CD4-positive, alpha-beta T cell treated with Interleukin-21 for 1 hour (primary cell): Measurements from ENCODE around the gene FTO.

Experiments
- DNase-seq: peaks from one replicate; pipeline ENCODE4 v3.0.0-alpha.2; 2020

The FTO gene

GRCh38 chr16:53980675-53981074 is 276.7 kb downstream of the FTO start:
- no peak for DNase-seq

- no peak for DNase-seq
Measured at GRCh38 chr16:53982631-53983042, 278.7 kb downstream of the FTO start.

- no peak for DNase-seq
Measured at GRCh38 chr16:53984936-53985335, 281.0 kb downstream of the FTO start.

- no peak for DNase-seq
Measured at GRCh38 chr16:53985861-53986260, 281.9 kb downstream of the FTO start.

GRCh38 chr16:53986793-53987192 is 282.8 kb downstream of the FTO start:
- no peak for DNase-seq

- DNase-seq = no peak
Measured at GRCh38 chr16:53988136-53988535, 284.2 kb downstream of the FTO start.

GRCh38 chr16:53989597-53989996 is 285.6 kb downstream of the FTO start:
- DNase-seq = no peak

- no peak for DNase-seq
Measured at GRCh38 chr16:53991754-53992378, 287.9 kb downstream of the FTO start.

GRCh38 chr16:53995378-53995777 is 291.4 kb downstream of the FTO start:
- DNase-seq = no peak

GRCh38 chr16:53996961-53997360 is 293.0 kb downstream of the FTO start:
- DNase-seq = no peak

- no peak for DNase-seq
Measured at GRCh38 chr16:53998024-53998810, 294.3 kb downstream of the FTO start.

- no peak for DNase-seq
Measured at GRCh38 chr16:53998966-53999522, 295.1 kb downstream of the FTO start.

GRCh38 chr16:53999841-54000240 is 295.9 kb downstream of the FTO start:
- no peak for DNase-seq

GRCh38 chr16:54000361-54000760 is 296.4 kb downstream of the FTO start:
- no peak for DNase-seq

- no peak for DNase-seq
Measured at GRCh38 chr16:54006693-54007092, 302.7 kb downstream of the FTO start.

GRCh38 chr16:54007504-54007903 is 303.5 kb downstream of the FTO start:
- DNase-seq = no peak

GRCh38 chr16:54009464-54010176 is 305.7 kb downstream of the FTO start:
- no peak for DNase-seq

GRCh38 chr16:54015147-54015546 is 311.2 kb downstream of the FTO start:
- DNase-seq = no peak

GRCh38 chr16:54022362-54022761 is 318.4 kb downstream of the FTO start:
- DNase-seq = no peak

GRCh38 chr16:54026456-54026855 is 322.5 kb downstream of the FTO start:
- no peak for DNase-seq

GRCh38 chr16:54027062-54027461 is 323.1 kb downstream of the FTO start:
- DNase-seq = no peak

GRCh38 chr16:54027558-54027957 is 323.6 kb downstream of the FTO start:
- no peak for DNase-seq

GRCh38 chr16:54027995-54028394 is 324.0 kb downstream of the FTO start:
- DNase-seq = no peak

GRCh38 chr16:54030451-54030850 is 326.5 kb downstream of the FTO start:
- no peak for DNase-seq
